HepG2 (cell line): ENCODE measurements around the gene ABHD12. TPM values are rescaled to one million over a fixed set of nuclear protein-coding genes. Genes with fewer than 3 reads are reported as not detected.

Experiments used
- ARID2 ChIP-seq: sonication (generic); formaldehyde crosslinking; IDR thresholded peaks from 2 replicates; pipeline ENCODE4 v1.8.1; 2022; ENCODE audit warnings: mild to moderate bottlenecking, missing genetic modification reagents, borderline replicate concordance
- BRF2 ChIP-seq: sonication (generic); formaldehyde crosslinking; IDR thresholded peaks from 2 replicates; pipeline ENCODE4 v1.8.1; 2022; ENCODE audit warnings: mild to moderate bottlenecking, missing genetic modification reagents
- HOXA7 ChIP-seq: sonication (generic); formaldehyde crosslinking; IDR thresholded peaks from 2 replicates; pipeline ENCODE4 v1.8.1; 2022; ENCODE audit warnings: mild to moderate bottlenecking, missing genetic modification reagents, moderate library complexity
- MATR3 ChIP-seq: sonication (generic); formaldehyde crosslinking; IDR thresholded peaks from 2 replicates; pipeline ENCODE4 v1.4.0; 2020; ENCODE audit warnings: missing genetic modification reagents
- NFAT5 ChIP-seq: sonication (generic); formaldehyde crosslinking; IDR thresholded peaks from 2 replicates; pipeline ENCODE4 v1.4.0; 2020; ENCODE audit warnings: missing genetic modification reagents
- NR2C2 ChIP-seq: sonication (generic); formaldehyde crosslinking; IDR thresholded peaks from 2 replicates; pipeline ENCODE4 v1.4.0; 2020; ENCODE audit warnings: missing genetic modification reagents, mild to moderate bottlenecking, moderate library complexity, borderline replicate concordance
- SETDB1 ChIP-seq: sonication (generic); formaldehyde crosslinking; IDR thresholded peaks from 2 replicates; pipeline ENCODE4 v1.5.1; 2020; ENCODE audit warnings: missing genetic modification reagents, mild to moderate bottlenecking, borderline replicate concordance
- SNAPC2 ChIP-seq: sonication (generic); formaldehyde crosslinking; IDR thresholded peaks from 2 replicates; pipeline ENCODE4 v1.8.1; 2022; ENCODE audit warnings: mild to moderate bottlenecking, missing genetic modification reagents
- ZNF142 ChIP-seq: sonication (generic); formaldehyde crosslinking; IDR thresholded peaks from 2 replicates; pipeline ENCODE4 v1.4.0; 2020; ENCODE audit warnings: missing genetic modification reagents
- ZNF253 ChIP-seq: sonication (generic); formaldehyde crosslinking; IDR thresholded peaks from 2 replicates; pipeline ENCODE4 v1.8.0; 2022; ENCODE audit warnings: mild to moderate bottlenecking, missing genetic modification reagents, borderline replicate concordance
- ZNF460 ChIP-seq: sonication (generic); formaldehyde crosslinking; IDR thresholded peaks from 2 replicates; pipeline ENCODE4 v1.5.1; 2020; ENCODE audit warnings: missing genetic modification reagents, mild to moderate bottlenecking, borderline replicate concordance
- ZNF503 ChIP-seq: sonication (generic); formaldehyde crosslinking; IDR thresholded peaks from 2 replicates; pipeline ENCODE4 v1.4.0; 2020; ENCODE audit warnings: missing genetic modification reagents
- ZNF552 ChIP-seq: sonication (generic); formaldehyde crosslinking; IDR thresholded peaks from 2 replicates; pipeline ENCODE4 v1.9.0; 2022; ENCODE audit warnings: missing genetic modification reagents, mild to moderate bottlenecking, borderline replicate concordance
- ZNF775 ChIP-seq: sonication (generic); formaldehyde crosslinking; IDR thresholded peaks from 2 replicates; pipeline ENCODE4 v1.4.0; 2020; ENCODE audit warnings: missing genetic modification reagents, mild to moderate bottlenecking, moderate library complexity, borderline replicate concordance
- polyA plus RNA-seq, 8 experiments: library from polyadenylated mRNA; depleted of rRNA in 3 of 8; stranded (reverse) in 7 of 8; unstranded in 1 of 8; fragments of >200 nt; fragmentation: Illumina TruSeq in 4 of 8; extraction: Trizol in 4 of 8; gene quantifications; 2 replicates each; pipeline versions ENCODE4 v1.2.1 to v1.2.3, GENCODE V29; 2011 to 2016; ENCODE audit warnings: low read depth in 4 of 8, missing spikeins in 1 of 8, mixed read lengths in 1 of 8; ENCODE audit not compliant: insufficient read depth in 1 of 8
- total RNA-seq, 5 experiments: library from RNA; depleted of rRNA; stranded (reverse); fragments of >200 nt; fragmentation: Illumina TruSeq; extraction: Trizol; gene quantifications; 2 replicates each; pipeline ENCODE4 v1.2.3, GENCODE V29; 2016; ENCODE audit warnings: low read depth in 1 of 5

Gene ABHD12
- total and polyA plus RNA-seq, 2 of the 13 experiments (the other 11 are each of a cell fraction or from before 2014, with no cell fraction given): 23.5 to 72.1 TPM

GRCh38 chr20:25336561-25337422 lies 53.8 kb downstream of the ABHD12 start (continued):
- TF ChIP-seq SETDB1 (no peak), ZNF460 (CRISPR knock-in tag) (no peak), SNAPC2 (CRISPR knock-in tag) (no peak), MATR3 (CRISPR knock-in tag) (no peak), ZNF552 (CRISPR knock-in tag) (no peak), ZNF142 (no peak), BRF2 (no peak), HOXA7 (CRISPR knock-in tag) (no peak), ZNF253 (CRISPR knock-in tag) (no peak), ZNF775 (CRISPR knock-in tag) (no peak), NR2C2 (CRISPR knock-in tag) (no peak), ZNF503 (CRISPR knock-in tag) (no peak), ARID2 (no peak), NFAT5 (CRISPR knock-in tag) (no peak)
